ENCODE results near the gene CACNG3. TPM values are rescaled to one million over a fixed set of nuclear protein-coding genes. Genes with fewer than 3 reads are reported as not detected.

Gene CACNG3
- total RNA-seq, 4 donors from 2014 or later: not detected

DNA sequence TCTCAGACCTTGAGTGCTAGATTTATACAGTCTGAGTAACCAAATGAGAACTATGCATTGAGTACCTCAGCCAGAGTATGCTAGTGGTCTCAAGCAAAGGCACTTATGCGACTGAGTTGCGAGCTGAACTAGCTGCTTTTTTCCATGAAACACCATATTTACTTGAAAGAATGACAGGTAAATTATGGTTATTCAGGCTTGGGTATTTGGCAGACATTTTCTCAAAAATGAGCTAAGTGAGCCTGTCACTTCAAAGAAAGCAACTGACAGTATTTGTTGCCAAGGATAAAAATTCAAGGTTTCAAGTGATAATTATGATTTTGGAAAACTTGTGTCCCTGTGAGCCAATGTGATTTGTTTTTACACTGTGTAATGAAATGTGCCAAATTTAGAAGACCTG, 19.3 kb downstream of the CACNG3 start:
- no peak overlapping the region for H3K27ac ChIP-seq
- intact Hi-C loops (cut with DNase I; ENCODE audit: low total_unique reads): no loop called here

GRCh38 chr16:24279982-24280515, 23.9 kb downstream of the CACNG3 start:
- DNase-seq: no peak
- no peak for TF ChIP-seq POLR2A (IDR thresholded peaks at IDR 0.05)
- TF ChIP-seq EP300 (IDR thresholded peaks at IDR 0.05; ENCODE audit: low read depth): no peak
- no peak for TF ChIP-seq POLR2AphosphoS5 (IDR thresholded peaks at IDR 0.05)
- TF ChIP-seq, protein P1, sequence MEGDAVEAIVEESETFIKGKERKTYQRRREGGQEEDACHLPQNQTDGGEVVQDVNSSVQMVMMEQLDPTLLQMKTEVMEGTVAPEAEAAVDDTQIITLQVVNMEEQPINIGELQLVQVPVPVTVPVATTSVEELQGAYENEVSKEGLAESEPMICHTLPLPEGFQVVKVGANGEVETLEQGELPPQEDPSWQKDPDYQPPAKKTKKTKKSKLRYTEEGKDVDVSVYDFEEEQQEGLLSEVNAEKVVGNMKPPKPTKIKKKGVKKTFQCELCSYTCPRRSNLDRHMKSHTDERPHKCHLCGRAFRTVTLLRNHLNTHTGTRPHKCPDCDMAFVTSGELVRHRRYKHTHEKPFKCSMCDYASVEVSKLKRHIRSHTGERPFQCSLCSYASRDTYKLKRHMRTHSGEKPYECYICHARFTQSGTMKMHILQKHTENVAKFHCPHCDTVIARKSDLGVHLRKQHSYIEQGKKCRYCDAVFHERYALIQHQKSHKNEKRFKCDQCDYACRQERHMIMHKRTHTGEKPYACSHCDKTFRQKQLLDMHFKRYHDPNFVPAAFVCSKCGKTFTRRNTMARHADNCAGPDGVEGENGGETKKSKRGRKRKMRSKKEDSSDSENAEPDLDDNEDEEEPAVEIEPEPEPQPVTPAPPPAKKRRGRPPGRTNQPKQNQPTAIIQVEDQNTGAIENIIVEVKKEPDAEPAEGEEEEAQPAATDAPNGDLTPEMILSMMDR (IDR thresholded peaks at IDR 0.05): no peak
- no peaks in the 10 kb centered on the region for H3K27me3 ChIP-seq
- no peak overlapping the region for H3K4me3 ChIP-seq
- H3K9me3 ChIP-seq: no peaks in the 10 kb centered on the region
- intact Hi-C loops (cut with DNase I; ENCODE audit: low total_unique reads) (loop anchor here (1.0 kb wide), 1 partner anchor 52 kb away; no protein-coding TSS in a partner anchor), in situ Hi-C loops (cut with MboI; ENCODE audit: low pct_ligation_motif_present in 1 of 4, low pct_unique_long_range_greater_than_20kb in 1 of 4, low sequenced_read_pairs in 3 of 4) (no loop called here)
- 70 to 78% methylated on average over 5 to 8 of the region's 8 CpGs for WGBS, 2 donors (ENCODE audit: low coverage in 1 of 2)
- H3K27ac ChIP-seq: no peak overlapping the region
- H3K36me3 ChIP-seq: no peaks in the 10 kb centered on the region
- no peaks in the 10 kb centered on the region for H3K4me1 ChIP-seq

More for the DNA sequence above, 19.3 kb downstream of the CACNG3 start:
- no peaks in the 10 kb centered on the region for H3K36me3 ChIP-seq
- peaks cover 4% of the 10 kb centered on the region for H3K27me3 ChIP-seq
- TF ChIP-seq EP300 (IDR thresholded peaks at IDR 0.05; ENCODE audit: low read depth) (no peak), POLR2A (IDR thresholded peaks at IDR 0.05) (no peak), POLR2AphosphoS5 (IDR thresholded peaks at IDR 0.05) (no peak)
- TF ChIP-seq, protein P1 (IDR thresholded peaks at IDR 0.05): no peak
- H3K4me3 ChIP-seq: no peak overlapping the region
- H3K4me1 ChIP-seq: no peaks in the 10 kb centered on the region
- 91 to 100% methylated on average over 2 of the region's 2 CpGs for WGBS, 2 donors (ENCODE audit: low coverage in 1 of 2)
- H3K9me3 ChIP-seq: no peaks in the 10 kb centered on the region
- no peak for DNase-seq
- in situ Hi-C loops (cut with MboI; ENCODE audit: low pct_ligation_motif_present in 1 of 4, low pct_unique_long_range_greater_than_20kb in 1 of 4, low sequenced_read_pairs in 3 of 4): no loop called here

GRCh38 chr16:24281466-24281865, 25.3 kb downstream of the CACNG3 start:
- in situ Hi-C loops (cut with MboI; ENCODE audit: low pct_ligation_motif_present in 1 of 4, low pct_unique_long_range_greater_than_20kb in 1 of 4, low sequenced_read_pairs in 3 of 4): no loop called here
- Histone ChIP-seq H3K4me3 (no peak overlapping the region), H3K27ac (no peak overlapping the region), H3K36me3 (no peaks in the 10 kb centered on the region), H3K9me3 (no peaks in the 10 kb centered on the region), H3K4me1 (no peaks in the 10 kb centered on the region), H3K27me3 (no peaks in the 10 kb centered on the region)
- TF ChIP-seq, protein P1 (IDR thresholded peaks at IDR 0.05): no peak
- no peak for TF ChIP-seq POLR2A (IDR thresholded peaks at IDR 0.05)
- TF ChIP-seq EP300 (IDR thresholded peaks at IDR 0.05; ENCODE audit: low read depth): no peak
- no peak for TF ChIP-seq POLR2AphosphoS5 (IDR thresholded peaks at IDR 0.05)
- intact Hi-C loops (cut with DNase I; ENCODE audit: low total_unique reads): no loop called here
- WGBS, 2 donors (ENCODE audit: low coverage in 1 of 2): 66 to 80% methylated on average over 4 of the region's 4 CpGs
- DNase-seq: no peak

DNA sequence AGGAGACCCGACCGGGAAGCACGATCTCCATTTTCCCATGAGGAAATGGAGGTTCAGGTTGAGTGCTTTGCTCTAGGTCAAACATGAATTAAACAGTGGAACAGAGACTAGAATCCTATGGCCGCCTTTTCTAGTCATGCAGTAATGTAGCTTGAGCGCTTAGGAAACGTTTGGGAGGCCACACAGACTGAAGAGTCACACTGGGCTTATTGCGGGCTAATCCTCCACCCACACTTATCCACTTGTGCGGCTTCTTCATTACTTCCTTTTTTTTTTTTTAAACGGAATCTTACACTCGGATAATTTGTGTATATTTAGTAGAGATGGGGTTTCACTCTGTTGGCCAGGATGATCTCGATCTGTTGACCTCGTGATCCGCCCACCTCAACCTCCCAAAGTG, 26.0 kb downstream of the CACNG3 start:
- no peak for DNase-seq
- no peaks in the 10 kb centered on the region for H3K9me3 ChIP-seq
- in situ Hi-C loops (cut with MboI; ENCODE audit: low pct_ligation_motif_present in 1 of 4, low pct_unique_long_range_greater_than_20kb in 1 of 4, low sequenced_read_pairs in 3 of 4) (no loop called here), intact Hi-C loops (cut with DNase I; ENCODE audit: low total_unique reads) (no loop called here)
- H3K4me1 ChIP-seq: no peaks in the 10 kb centered on the region
- WGBS, 2 donors (ENCODE audit: low coverage in 1 of 2): 83 to 84% methylated on average over 13 of the region's 13 CpGs
- no peak overlapping the region for H3K27ac ChIP-seq
- no peaks in the 10 kb centered on the region for H3K27me3 ChIP-seq
- no peak for TF ChIP-seq POLR2AphosphoS5 (IDR thresholded peaks at IDR 0.05)
- no peak for TF ChIP-seq POLR2A (IDR thresholded peaks at IDR 0.05)
- TF ChIP-seq, protein P1 (IDR thresholded peaks at IDR 0.05): no peak
- TF ChIP-seq EP300 (IDR thresholded peaks at IDR 0.05; ENCODE audit: low read depth): no peak
- H3K4me3 ChIP-seq: no peak overlapping the region
- no peaks in the 10 kb centered on the region for H3K36me3 ChIP-seq

Measured in transverse colon (tissue), 4 donors.